ENCODE data around the gene BRIP1. TPM values are rescaled to one million over a fixed set of nuclear protein-coding genes. Genes with fewer than 3 reads are reported as not detected.

BRIP1 gene
- total and polyA plus RNA-seq, 10 donors: 0.41 to 3.7 (median 1.5) TPM

DNA sequence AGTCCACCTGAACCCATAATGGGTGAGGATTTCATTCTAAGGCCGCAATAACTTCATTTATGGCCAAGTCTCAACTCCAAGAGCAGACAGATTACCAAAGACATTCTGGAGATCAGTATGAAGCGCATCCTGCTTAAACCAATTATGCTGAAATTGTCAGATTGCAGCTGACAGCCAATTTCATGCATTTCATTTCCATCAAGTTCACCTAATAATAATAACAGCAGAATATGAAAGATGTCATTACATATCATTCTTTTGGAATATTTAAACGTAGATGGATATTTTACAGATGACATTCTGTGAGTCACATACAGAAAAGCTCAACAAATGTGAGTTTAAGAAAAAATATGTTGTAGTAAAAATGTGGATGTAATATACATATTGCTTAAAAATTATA lies 217.4 kb downstream of the BRIP1 start:
- Histone ChIP-seq H3K27me3 (replicated peaks in 1 of 7) (peaks cover 0 to 6% (median 0%) of the 10 kb centered on the region in 7 donors), H3K27ac (no peak overlapping the region), H3K9me3 (peaks cover 5 to 24% (median 16%) of the 10 kb centered on the region in 8 donors), H3K36me3 (no peaks in the 10 kb centered on the region), H3K4me1 (no peaks in the 10 kb centered on the region), H3K4me3 (no peak overlapping the region)
- TF ChIP-seq POLR2AphosphoS5 (IDR thresholded peaks at IDR 0.05) (no peak), POLR2A (IDR thresholded peaks at IDR 0.05) (no peak)
- TF ChIP-seq, protein P1, sequence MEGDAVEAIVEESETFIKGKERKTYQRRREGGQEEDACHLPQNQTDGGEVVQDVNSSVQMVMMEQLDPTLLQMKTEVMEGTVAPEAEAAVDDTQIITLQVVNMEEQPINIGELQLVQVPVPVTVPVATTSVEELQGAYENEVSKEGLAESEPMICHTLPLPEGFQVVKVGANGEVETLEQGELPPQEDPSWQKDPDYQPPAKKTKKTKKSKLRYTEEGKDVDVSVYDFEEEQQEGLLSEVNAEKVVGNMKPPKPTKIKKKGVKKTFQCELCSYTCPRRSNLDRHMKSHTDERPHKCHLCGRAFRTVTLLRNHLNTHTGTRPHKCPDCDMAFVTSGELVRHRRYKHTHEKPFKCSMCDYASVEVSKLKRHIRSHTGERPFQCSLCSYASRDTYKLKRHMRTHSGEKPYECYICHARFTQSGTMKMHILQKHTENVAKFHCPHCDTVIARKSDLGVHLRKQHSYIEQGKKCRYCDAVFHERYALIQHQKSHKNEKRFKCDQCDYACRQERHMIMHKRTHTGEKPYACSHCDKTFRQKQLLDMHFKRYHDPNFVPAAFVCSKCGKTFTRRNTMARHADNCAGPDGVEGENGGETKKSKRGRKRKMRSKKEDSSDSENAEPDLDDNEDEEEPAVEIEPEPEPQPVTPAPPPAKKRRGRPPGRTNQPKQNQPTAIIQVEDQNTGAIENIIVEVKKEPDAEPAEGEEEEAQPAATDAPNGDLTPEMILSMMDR (IDR thresholded peaks at IDR 0.05 in 8 of 11, conservative IDR thresholded peaks at IDR 0.05 in 3 of 11): no peak
- 87 to 90% (median 89%) methylated on average over 3 of the region's 3 CpGs for WGBS, 5 donors
- no peak for DNase-seq
- intact Hi-C loops (cut with DNase I; ENCODE audit: low total_unique reads): no loop called here

GRCh38 chr17:61644800-61645774 lies 218.2 kb downstream of the BRIP1 start:
- H3K9me3 ChIP-seq: peaks cover 0 to 17% (median 9%) of the 10 kb centered on the region in 8 donors
- intact Hi-C loops (cut with DNase I; ENCODE audit: low total_unique reads): no loop called here

DNA sequence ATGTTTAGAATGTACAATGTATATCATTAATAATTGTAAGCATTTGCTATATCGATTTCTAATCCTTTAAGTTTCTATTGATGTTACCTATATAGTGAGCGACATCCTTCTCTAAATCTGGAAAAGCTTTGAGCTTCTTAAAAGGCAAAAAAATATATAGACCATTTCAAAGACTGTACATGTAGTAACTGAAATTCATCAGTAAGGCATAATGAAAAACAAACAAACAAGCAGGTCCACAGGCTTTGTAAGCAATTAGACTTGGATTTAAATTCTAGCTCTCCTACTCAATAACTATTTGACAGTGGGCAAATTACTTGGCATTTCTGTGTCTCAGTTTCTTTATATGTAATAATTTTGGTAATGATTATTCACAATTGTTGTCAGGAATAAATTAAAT lies 220.6 kb downstream of the BRIP1 start:
- no peak overlapping the region for H3K4me3 ChIP-seq
- H3K36me3 ChIP-seq: no peaks in the 10 kb centered on the region
- peaks cover 0 to 6% (median 0%) of the 10 kb centered on the region in 7 donors for H3K27me3 ChIP-seq (replicated peaks in 1 of 7)
- TF ChIP-seq POLR2AphosphoS5 (IDR thresholded peaks at IDR 0.05): no peak
- TF ChIP-seq, protein P1 (IDR thresholded peaks at IDR 0.05 in 8 of 11, conservative IDR thresholded peaks at IDR 0.05 in 3 of 11): no peak
- no peak for TF ChIP-seq POLR2A (IDR thresholded peaks at IDR 0.05)
- H3K9me3 ChIP-seq: peaks cover 0 to 1% (median 0%) of the 10 kb centered on the region in 8 donors
- H3K27ac ChIP-seq: no peak overlapping the region
- intact Hi-C loops (cut with DNase I; ENCODE audit: low total_unique reads): no loop called here
- 93 to 96% (median 93%) methylated on average over 2 of the region's 2 CpGs for WGBS, 5 donors
- DNase-seq: no peak
- H3K4me1 ChIP-seq: no peaks in the 10 kb centered on the region

More at GRCh38 chr17:61644800-61645774, 218.2 kb downstream of the BRIP1 start:
- peaks cover 0 to 6% (median 0%) of the 10 kb centered on the region in 7 donors for H3K27me3 ChIP-seq (replicated peaks in 1 of 7)
- TF ChIP-seq POLR2AphosphoS5 (IDR thresholded peaks at IDR 0.05) (no peak), POLR2A (IDR thresholded peaks at IDR 0.05) (no peak)
- TF ChIP-seq, protein P1 (IDR thresholded peaks at IDR 0.05 in 8 of 11, conservative IDR thresholded peaks at IDR 0.05 in 3 of 11): no peak
- DNase-seq: no peak
- H3K36me3 ChIP-seq: no peaks in the 10 kb centered on the region
- no peaks in the 10 kb centered on the region for H3K4me1 ChIP-seq
- WGBS, 5 donors: 90 to 93% (median 91%) methylated on average over 2 of the region's 2 CpGs
- no peak overlapping the region for H3K4me3 ChIP-seq
- H3K27ac ChIP-seq: no peak overlapping the region

DNA sequence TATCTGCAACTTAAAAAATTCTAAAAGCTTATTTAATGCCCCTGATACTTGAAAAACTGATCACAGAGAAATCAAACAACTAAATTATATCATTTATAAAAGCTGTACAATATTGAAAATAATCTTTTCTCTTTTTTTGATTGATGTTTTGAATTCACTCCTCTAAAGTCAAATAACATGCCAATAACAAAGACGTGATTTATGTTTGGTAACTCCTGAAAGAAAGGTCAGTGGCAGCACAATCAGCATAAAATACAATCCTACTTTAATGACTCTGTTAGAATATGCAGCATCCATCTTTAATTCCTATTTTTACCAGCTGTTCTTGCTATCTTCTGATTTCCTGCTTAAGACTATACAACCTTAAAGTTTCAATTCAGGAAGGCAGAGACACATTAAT lies 221.6 kb downstream of the BRIP1 start:
- Histone ChIP-seq H3K36me3 (no peaks in the 10 kb centered on the region), H3K27me3 (replicated peaks in 1 of 7) (peaks cover 0 to 6% (median 0%) of the 10 kb centered on the region in 7 donors), H3K9me3 (no peaks in the 10 kb centered on the region), H3K4me3 (no peak overlapping the region), H3K27ac (no peak overlapping the region), H3K4me1 (no peaks in the 10 kb centered on the region)
- TF ChIP-seq POLR2AphosphoS5 (IDR thresholded peaks at IDR 0.05) (no peak), POLR2A (IDR thresholded peaks at IDR 0.05) (no peak)
- TF ChIP-seq, protein P1 (IDR thresholded peaks at IDR 0.05 in 8 of 11, conservative IDR thresholded peaks at IDR 0.05 in 3 of 11): no peak
- DNase-seq: no peak
- WGBS, 5 donors: 70 to 100% (median 79%) methylated on average over 1 of the region's 1 CpG
- intact Hi-C loops (cut with DNase I; ENCODE audit: low total_unique reads): no loop called here
